Stimulated activated effector memory CD8-positive, alpha-beta T cell treated with anti-CD3 and anti-CD28 coated beads, Interleukin-12 subunit alpha, Interleukin-12 subunit beta, amount 100 ng/mL, for 72 hours (primary cell): Measurements from ENCODE around the gene PCDH15.
"Not testable (repeated sequence)": the region's sequence is repeated elsewhere in the genome, so short reads cannot be mapped to it uniquely, and the experiment has no call there.

Source experiments
- ATAC-seq: fragments of 150-1000 bp; cut with Tn5 transposase; 2 replicates; pipeline ENCODE4 v1.10.0; 2021
- DNase-seq, 2 donors: peaks; one replicate each; pipeline ENCODE4 v3.0.0; 2021 to 2022; ENCODE audit warnings: low spot score in 2 of 2
- H3K27ac Mint-ChIP-seq: one replicate; pipeline ENCODE4 v1.8.0; 2022; ENCODE audit warnings: mild to moderate bottlenecking, mixed read lengths
- H3K36me3 Mint-ChIP-seq: one replicate; pipeline ENCODE4 v1.8.0; 2022; ENCODE audit warnings: mild to moderate bottlenecking, mixed read lengths
- H3K4me1 Mint-ChIP-seq: one replicate; pipeline ENCODE4 v1.8.0; 2022; ENCODE audit warnings: mixed read lengths
- H3K4me3 Mint-ChIP-seq: one replicate; pipeline ENCODE4 v1.8.0; 2022; ENCODE audit warnings: mild to moderate bottlenecking, mixed read lengths
- H3K9me3 Mint-ChIP-seq: one replicate; pipeline ENCODE4 v1.8.0; 2022; ENCODE audit warnings: mixed read lengths

Gene PCDH15

DNA sequence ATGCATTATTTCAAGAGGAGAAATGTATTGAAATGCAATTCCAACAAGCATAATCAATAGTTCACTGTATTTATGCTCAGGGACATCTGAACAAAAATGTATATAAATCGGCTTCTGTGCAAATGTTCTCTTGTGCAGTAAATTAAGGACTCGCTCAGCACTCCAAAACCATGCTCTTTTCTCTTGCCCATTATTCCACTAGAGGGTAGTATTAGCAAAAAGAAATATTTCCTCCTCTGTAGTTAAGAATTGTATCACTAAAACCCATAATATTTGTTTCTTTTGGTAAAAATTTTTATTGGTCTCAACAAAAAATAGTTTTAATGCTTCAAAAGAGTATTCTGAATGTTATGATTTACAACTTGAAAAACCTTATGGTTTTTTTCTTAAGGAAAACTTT is 803.1 kb downstream of the PCDH15 start:
- no peak overlapping the region for H3K4me3 Mint-ChIP-seq
- H3K4me1 Mint-ChIP-seq = no peaks in the 10 kb centered on the region
- DNase-seq = no peak
- ATAC-seq = no peak
- no peaks in the 10 kb centered on the region for H3K36me3 Mint-ChIP-seq
- peaks cover 22% of the 10 kb centered on the region for H3K9me3 Mint-ChIP-seq
- no peak overlapping the region for H3K27ac Mint-ChIP-seq

DNA sequence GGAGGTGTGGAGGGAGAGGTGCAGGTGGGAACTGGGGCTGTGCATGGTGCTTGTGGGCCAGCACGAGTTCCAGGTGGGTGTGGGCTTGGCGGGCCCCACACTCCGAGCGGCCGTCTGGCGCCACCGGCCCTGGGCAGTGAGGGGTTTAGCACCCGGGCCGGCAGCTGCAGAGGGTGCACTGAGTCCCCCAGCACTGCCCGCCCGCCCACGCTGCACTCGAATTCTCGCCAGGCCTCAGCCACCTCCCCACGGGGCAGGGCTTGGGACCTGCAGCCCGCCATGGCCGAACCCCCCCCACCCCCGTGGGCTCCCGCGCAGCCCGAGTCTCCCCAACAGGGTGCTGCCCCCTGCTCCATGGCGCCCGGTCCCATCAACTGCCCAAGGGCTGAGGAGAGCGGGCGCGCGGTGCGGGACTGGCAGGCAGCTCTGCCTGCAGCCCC is 810.2 kb downstream of the PCDH15 start:
- Mint-ChIP-seq H3K4me1 (no peaks in the 10 kb centered on the region), H3K9me3 (peaks cover 11% of the 10 kb centered on the region), H3K27ac (no peak overlapping the region), H3K4me3 (no peak overlapping the region), H3K36me3 (no peaks in the 10 kb centered on the region)
- ATAC-seq = no peak
- no peak for DNase-seq

DNA sequence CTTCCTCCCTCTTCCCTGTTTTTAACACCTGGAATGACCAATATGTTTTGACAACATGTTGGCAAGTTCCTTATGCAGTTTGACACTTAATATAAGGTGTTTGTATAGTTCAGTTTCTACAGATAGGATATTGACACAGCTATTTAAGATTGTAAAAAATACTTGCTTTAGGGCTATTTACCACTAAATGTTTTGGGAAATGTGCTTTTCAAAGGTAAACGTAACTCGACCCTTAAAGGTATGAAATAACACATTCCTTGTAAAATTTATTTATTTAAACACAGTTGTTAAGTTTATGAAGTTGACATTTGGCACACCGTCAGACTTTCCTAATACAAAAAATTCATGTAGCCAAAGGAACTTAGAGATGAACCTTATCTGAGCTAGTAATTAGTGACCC is 817.6 kb downstream of the PCDH15 start:
- ATAC-seq (no peak), DNase-seq (no peak)
- no peak overlapping the region for H3K4me3 Mint-ChIP-seq
- H3K4me1 Mint-ChIP-seq = no peaks in the 10 kb centered on the region
- H3K9me3 Mint-ChIP-seq = peaks cover 25% of the 10 kb centered on the region
- H3K27ac Mint-ChIP-seq = no peak overlapping the region
- no peaks in the 10 kb centered on the region for H3K36me3 Mint-ChIP-seq

DNA sequence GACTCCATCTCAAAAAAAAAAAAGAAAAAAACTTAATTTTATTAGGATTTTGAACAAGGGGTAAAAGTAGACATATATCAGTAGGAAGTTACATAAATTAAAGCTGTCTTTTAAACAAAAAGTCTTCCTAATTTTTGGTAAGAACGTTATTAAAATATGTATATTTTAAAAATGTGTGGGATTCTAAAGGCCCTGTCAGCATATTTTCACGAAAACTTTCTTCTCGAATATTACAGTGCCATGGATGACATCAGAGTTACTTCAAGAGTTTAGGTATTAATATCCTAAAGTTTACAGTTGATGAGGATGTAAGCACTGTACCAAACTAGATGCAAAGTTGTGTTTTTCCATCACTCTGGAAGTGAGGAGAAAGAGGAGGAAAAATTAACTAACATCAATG is 820.8 kb downstream of the PCDH15 start:
- Mint-ChIP-seq H3K4me1 (no peaks in the 10 kb centered on the region), H3K9me3 (peaks cover 16% of the 10 kb centered on the region), H3K27ac (no peak overlapping the region), H3K36me3 (no peaks in the 10 kb centered on the region), H3K4me3 (no peak overlapping the region)
- ATAC-seq (no peak), DNase-seq (no peak)

DNA sequence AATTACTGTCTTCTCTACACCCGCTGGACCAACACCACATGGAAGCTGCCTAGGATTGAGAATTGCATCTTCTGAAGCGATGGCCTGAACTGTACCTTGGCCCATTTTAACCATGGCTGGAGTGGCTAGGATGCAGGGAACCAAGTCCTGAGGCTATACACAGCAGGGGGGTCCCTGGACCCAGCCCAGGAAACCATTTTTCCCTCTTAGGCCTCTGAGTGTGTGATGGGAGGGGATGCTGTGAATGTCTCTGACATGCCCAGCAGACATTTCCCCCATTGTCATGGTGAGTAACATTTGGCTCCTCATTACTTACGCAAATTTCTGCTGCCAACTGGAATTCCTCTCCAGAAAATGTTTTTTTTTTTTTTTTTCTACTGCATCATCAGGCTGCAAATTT is 822.7 kb downstream of the PCDH15 start:
- Mint-ChIP-seq H3K36me3 (no peaks in the 10 kb centered on the region), H3K9me3 (peaks cover 15% of the 10 kb centered on the region), H3K27ac (no peak overlapping the region), H3K4me1 (no peaks in the 10 kb centered on the region), H3K4me3 (no peak overlapping the region)
- ATAC-seq (no peak), DNase-seq (no peak)

DNA sequence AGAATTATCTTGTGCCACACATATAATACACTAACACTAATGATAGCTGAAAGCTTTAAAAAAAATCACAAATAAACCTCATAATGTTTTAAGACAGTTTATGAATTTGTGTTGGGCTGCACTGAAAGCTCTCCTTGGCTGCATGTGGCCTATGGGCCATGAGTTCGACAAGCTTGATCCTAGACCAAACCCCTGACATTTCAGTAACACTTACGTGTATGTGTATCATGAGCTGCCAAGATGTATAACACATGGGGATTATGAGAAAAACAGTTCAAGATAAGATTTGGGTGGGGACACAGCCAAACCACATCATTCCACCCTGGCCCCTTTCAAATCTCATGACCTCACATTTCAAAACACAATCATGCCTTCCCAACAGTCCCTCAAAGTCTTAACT is 823.8 kb downstream of the PCDH15 start:
- ATAC-seq (no peak), DNase-seq (no peak)
- Mint-ChIP-seq H3K4me1 (no peaks in the 10 kb centered on the region), H3K4me3 (no peak overlapping the region), H3K9me3 (peaks cover 15% of the 10 kb centered on the region), H3K36me3 (no peaks in the 10 kb centered on the region), H3K27ac (no peak overlapping the region)

DNA sequence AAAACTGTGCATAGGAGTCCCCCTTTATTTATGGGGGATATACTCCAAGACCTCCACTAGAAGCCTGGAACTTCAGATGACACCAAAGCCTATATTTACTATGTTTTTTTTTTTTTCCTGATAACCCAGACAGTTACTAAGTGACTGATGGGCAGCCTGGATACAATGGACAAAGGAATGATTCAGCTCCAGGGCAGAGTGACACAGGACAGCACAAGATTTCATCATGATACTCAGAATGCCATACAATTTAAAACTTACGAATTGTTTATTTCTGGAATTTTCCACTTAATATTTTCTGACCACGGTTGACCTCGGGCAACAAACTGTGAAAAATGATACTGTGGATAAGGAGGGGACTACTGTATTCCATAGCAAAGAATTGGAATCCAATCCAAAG is 843.6 kb downstream of the PCDH15 start:
- no peaks in the 10 kb centered on the region for H3K4me1 Mint-ChIP-seq
- peaks cover 5% of the 10 kb centered on the region for H3K9me3 Mint-ChIP-seq
- no peaks in the 10 kb centered on the region for H3K36me3 Mint-ChIP-seq
- H3K27ac Mint-ChIP-seq = no peak overlapping the region
- DNase-seq (no peak), ATAC-seq (no peak)
- H3K4me3 Mint-ChIP-seq = no peak overlapping the region

DNA sequence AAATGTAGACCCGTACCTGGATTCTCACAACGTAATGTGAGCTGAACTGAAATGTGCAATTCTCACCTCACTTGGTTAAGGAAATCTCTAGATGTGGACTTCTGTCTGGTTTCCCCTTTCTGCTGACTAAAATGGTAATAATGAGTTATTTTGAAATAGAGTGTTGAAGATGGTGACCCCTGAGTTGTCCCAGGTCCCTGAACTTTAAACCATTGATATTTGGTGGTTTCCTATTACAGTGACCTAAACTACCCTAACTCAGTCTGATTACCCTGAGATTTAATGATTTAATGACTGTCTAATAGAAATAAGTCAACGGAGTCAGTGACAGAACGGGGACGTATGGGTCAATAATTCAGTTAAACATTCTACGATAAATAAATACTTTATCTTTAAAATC is 845.9 kb downstream of the PCDH15 start:
- no peak overlapping the region for H3K4me3 Mint-ChIP-seq
- no peak overlapping the region for H3K27ac Mint-ChIP-seq
- H3K9me3 Mint-ChIP-seq = peaks cover 5% of the 10 kb centered on the region
- ATAC-seq (no peak), DNase-seq (no peak)
- H3K4me1 Mint-ChIP-seq = no peaks in the 10 kb centered on the region
- H3K36me3 Mint-ChIP-seq = no peaks in the 10 kb centered on the region

DNA sequence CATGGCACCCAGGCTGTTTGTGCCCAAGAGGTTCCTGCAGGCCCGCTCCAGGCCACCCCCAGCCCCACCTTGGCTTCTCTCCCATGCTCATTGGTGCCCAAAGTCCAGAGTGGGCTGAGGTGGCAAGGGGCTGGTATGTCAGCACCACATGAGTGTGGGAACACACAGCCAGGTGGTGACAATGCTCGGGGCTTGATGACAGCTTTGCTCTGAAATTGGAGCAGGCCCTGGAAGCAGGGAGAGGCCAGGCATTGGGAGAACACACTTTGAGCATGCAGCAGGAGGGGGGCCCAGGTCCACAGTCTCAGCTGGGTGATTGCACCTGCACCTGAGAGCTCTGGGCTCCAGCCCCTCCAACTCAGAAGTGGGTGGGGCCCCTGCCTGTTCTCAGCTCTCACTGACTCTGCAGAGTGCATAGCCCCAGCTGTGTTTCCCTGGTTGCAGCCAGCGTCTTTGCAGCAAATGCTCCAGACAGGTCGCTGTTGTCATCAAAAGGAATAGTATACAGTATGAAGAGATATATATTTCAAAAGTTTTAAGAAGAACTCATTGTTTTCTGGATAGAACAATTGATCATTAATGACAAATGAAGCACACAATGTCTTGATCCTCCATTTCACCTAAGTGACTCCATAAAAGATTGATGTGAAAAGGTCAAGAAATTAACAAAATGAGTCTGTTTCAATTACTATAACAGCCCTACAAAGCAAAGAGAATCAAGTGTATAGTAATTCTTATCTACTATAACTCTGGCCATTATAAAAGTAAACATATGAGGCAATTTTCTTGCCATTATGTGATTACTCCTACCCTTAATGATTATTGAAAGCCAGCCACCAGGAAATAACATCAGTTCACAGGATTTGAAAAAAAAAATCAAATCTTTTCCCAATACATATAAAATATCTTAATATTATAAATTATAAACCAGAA is 848.1 kb downstream of the PCDH15 start:
- no peaks in the 10 kb centered on the region for H3K4me1 Mint-ChIP-seq
- no peak overlapping the region for H3K4me3 Mint-ChIP-seq
- no peak overlapping the region for H3K27ac Mint-ChIP-seq
- DNase-seq = no peak
- ATAC-seq = no peak
- no peaks in the 10 kb centered on the region for H3K36me3 Mint-ChIP-seq
- H3K9me3 Mint-ChIP-seq = peaks cover 8% of the 10 kb centered on the region

DNA sequence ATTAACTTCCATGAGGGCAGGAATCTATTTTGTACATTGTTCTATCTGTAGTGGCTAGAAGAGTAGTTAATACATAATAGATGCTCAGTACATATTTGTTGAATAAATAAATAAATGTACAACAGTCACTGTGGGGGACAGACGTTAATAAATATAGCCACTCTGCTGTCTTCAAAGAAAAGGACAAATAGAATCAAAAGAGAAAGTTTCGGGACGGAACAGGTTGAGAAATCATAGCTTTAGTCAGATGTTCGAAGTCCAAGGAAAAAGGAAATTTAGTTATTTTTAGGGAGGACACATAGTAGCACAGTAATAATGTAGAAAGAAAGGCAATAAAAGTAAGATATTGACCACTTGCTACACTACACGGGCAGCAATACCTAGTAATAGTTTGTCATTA is 861.4 kb downstream of the PCDH15 start:
- Mint-ChIP-seq H3K27ac (no peak overlapping the region), H3K4me1 (no peaks in the 10 kb centered on the region), H3K4me3 (no peak overlapping the region), H3K9me3 (peaks cover 20% of the 10 kb centered on the region), H3K36me3 (no peaks in the 10 kb centered on the region)
- DNase-seq (no peak), ATAC-seq (no peak)

DNA sequence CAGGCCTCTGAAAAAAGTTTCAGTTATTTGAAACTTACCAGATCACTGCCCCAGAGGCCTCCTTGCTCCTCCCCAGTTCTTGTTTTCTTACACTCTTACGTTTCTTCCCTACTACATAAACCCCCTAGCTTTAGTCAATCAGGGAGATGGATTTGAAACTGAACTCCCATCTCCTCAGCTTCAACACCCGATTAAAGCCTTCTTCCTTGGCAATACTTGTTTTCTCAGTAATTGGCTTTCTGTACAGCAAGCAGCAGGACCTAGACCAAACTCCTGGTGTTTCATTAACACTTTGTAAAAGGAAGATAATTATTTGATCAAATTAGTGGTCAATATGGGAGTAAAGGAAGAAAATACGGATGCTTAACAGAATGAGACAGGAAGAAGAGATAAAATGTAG is 870.4 kb downstream of the PCDH15 start:
- no peak overlapping the region for H3K27ac Mint-ChIP-seq
- ATAC-seq (no peak), DNase-seq (no peak)
- no peak overlapping the region for H3K4me3 Mint-ChIP-seq
- peaks cover 9% of the 10 kb centered on the region for H3K9me3 Mint-ChIP-seq
- H3K36me3 Mint-ChIP-seq = no peaks in the 10 kb centered on the region
- H3K4me1 Mint-ChIP-seq = no peaks in the 10 kb centered on the region

DNA sequence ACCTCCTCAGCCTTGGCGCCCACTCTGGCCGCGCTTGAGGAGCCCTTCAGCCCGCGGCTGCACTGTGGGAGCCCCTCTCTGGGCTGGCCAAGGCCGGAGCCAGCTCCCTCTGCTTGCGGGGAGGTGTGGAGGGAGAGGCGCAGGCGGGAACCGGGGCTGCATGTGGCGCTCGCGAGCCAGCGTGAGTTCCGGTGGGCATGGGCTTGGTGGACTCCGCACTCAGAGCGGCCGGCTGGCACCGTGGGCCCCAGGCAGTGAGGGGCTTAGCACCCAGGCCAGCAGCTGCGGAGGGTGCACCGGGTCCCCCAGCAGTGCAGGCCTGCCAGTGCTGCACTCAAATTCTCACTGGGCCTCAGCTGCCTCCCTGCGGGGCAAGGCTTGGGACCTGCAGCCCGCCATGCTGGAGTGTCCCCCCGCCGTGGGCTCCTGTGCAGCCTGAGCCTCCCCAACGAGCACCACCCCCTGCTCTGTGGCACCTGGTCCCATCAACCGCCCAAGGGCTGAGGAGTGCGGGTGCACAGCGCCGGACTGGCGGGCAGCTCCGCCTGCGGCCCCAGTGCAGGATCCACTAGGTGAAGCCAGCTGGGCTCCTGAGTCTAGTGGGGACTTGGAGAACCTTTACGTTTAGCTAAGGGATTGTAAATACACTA is 876.9 kb downstream of the PCDH15 start:
- H3K4me3 Mint-ChIP-seq, H3K9me3 Mint-ChIP-seq, H3K4me1 Mint-ChIP-seq, DNase-seq, H3K27ac Mint-ChIP-seq, H3K36me3 Mint-ChIP-seq, ATAC-seq: not testable (repeated sequence)

DNA sequence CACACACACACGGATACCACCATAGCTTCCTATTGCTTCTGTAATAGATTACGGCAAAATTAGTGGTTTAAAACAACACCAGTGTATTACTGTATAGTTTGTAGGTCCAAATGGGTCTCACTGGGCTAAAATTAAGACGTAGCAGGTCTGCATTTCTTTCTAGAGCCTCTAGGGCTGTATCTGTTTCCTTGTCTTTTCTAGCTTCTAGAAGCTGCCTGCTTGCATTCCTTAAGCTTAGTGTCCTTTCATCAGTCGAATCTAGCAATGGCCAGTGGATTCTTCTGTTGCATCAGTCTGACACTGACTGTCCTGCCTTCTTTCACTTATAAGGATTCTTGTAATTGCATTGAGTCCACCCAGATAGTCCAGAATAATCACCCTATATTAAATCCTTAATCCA is 882.3 kb downstream of the PCDH15 start:
- H3K4me3 Mint-ChIP-seq = no peak overlapping the region
- DNase-seq (no peak), ATAC-seq (no peak)
- H3K27ac Mint-ChIP-seq = no peak overlapping the region
- peaks cover 5% of the 10 kb centered on the region for H3K9me3 Mint-ChIP-seq
- H3K36me3 Mint-ChIP-seq = no peaks in the 10 kb centered on the region
- H3K4me1 Mint-ChIP-seq = no peaks in the 10 kb centered on the region

DNA sequence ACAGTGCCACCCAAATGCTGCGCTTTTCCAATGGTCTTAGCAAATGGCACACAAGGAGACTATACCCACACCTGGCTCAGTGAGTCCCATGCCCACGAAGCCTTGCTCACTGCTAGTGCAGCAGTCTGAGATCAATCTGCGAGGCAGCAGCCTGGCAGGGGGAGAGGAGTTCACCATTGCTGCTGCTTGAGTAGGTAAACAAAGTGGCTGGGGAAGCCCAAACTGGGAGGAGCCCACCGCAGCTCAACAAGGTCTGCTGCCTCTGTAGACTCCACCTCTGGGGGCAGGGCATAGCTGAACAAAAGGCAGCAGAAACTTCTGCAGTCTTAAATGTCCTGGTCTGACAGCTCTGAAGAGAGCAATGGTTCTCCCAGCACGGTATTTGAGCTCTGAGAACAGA is 891.2 kb downstream of the PCDH15 start:
- peaks cover 11% of the 10 kb centered on the region for H3K9me3 Mint-ChIP-seq
- H3K27ac Mint-ChIP-seq = no peak overlapping the region
- no peaks in the 10 kb centered on the region for H3K36me3 Mint-ChIP-seq
- DNase-seq (no peak), ATAC-seq (no peak)
- no peak overlapping the region for H3K4me3 Mint-ChIP-seq
- no peaks in the 10 kb centered on the region for H3K4me1 Mint-ChIP-seq

DNA sequence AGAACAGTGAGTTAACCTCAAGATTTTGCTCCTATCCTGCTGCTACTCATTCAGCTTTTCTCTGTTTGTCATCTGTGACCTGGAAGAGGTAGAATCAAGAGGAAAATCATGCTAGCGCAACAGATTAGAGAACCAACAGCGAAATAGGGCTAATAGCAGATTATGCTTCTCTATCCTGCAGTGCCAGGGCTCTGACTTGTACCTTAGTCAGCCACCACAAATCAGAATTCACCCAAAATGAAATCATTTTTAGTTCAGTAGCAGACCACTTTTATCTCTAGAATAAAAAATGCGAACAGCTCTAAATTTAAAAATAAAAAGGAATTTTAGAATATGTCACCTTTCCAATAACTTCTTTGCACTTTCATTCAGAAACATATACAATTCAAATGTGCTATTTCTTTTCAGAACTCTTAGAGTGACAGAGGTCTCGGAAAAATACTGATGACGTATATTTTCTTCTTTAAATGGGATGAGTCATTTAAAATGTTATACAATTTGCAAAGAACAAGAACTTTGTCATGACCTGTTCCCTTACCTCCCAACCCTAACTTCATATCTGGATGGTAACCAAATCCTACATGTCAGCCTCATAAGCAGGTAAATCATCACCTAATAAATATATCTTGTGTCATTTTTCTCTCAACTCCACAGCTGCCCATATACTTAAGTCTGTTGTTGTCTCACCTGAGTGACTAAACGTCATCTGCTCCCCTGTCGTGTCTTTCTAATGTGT is 896.4 kb downstream of the PCDH15 start:
- Mint-ChIP-seq H3K4me3 (no peak overlapping the region), H3K27ac (no peak overlapping the region), H3K9me3 (peaks cover 8% of the 10 kb centered on the region), H3K36me3 (no peaks in the 10 kb centered on the region), H3K4me1 (no peaks in the 10 kb centered on the region)
- no peak for ATAC-seq
- no peak for DNase-seq
